ENCODE measurements around the gene APOL3.
"Not testable (repeated sequence)": the region's sequence is repeated elsewhere in the genome, so short reads cannot be mapped to it uniquely, and the experiment has no call there.

The APOL3 gene

DNA sequence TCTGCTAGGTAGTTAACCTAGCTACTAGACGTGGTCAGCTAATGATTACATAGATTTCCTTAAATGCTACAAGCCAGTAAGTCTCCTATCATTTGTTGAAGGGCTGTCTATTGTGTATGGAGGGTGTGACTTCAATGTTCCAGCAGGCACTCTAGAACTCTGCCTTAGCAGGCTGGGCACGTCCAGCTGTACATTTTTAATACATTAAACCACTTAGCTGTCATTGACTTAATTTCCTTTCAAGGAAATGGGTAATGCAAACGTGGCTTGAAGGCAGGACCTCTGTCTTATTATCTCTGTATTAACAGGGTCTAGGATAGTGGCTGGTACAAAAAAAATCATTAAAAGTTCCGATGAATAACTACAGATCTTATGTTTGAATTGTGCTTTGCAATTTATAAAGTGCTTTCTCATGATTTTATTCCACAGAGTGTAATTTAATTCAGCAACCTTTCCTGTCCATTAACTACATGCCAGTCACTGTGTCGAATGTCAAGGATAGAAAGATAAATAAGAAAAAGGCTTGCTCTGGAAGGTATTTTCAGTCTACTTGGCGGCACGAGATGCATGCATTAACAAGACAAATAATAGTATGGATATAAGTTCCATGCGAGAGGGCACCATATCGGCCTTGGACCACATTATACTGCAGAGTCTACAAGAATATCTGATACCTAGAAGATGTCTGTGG, 60.3 kb downstream of the APOL3 start:
- DNase-seq (ENCODE audit: low spot score in 2 of 2), result no peak
- no peak for ATAC-seq (replicated peaks; ENCODE audit: extremely low read depth, poor library complexity, severe bottlenecking)
- Mint-ChIP-seq H3K9me3 (no peaks in the 10 kb centered on the region), H3K4me3 (no peak overlapping the region), H3K36me3 (ENCODE audit: insufficient read depth) (no peaks in the 10 kb centered on the region), H3K27me3 (peaks cover 52% of the 10 kb centered on the region), H3K4me1 (no peaks in the 10 kb centered on the region), H3K27ac (ENCODE audit: low read depth) (no peak overlapping the region)

DNA sequence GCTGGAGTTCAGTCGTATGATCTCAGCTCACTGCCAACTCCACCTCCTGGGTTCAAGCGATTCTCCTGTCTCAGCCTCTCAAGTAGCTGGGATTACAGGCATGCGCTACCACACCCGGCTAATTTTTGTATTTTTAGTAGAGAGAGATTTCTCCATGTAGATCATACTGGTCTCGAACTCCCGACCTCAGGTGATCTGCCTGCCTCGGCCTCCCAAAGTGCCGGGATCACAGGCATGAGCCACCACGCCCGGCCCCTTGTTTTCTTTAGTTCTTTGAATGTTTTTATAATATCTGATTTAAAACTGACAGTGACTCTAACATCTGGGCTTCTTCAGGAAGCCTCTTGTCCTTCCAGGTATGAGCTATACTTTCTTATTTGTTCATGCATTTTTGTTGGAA, 61.0 kb downstream of the APOL3 start:
- not testable (repeated sequence) for H3K9me3 Mint-ChIP-seq

DNA sequence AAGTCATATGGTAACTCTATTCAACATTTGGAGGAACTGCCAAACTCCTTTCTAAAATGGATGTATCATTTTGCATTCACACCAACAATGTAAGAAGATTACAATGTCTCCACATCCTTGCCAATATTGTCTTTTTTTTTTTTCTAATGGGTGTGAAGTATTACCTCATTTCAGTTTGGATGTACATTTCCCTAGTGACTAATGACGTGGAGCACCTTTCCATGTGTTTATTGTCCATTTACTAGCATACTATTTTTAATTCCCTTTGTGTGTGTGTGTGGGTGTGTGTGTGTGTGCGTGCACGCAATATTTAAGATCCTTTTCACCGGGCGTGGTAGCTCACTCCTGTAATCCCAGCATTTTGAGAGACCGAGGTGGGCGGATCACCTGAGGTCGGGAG, 62.7 kb downstream of the APOL3 start:
- H3K27me3 Mint-ChIP-seq, result peaks cover 33% of the 10 kb centered on the region

More for the DNA sequence above, 61.0 kb downstream of the APOL3 start:
- not testable (repeated sequence) for H3K4me3 Mint-ChIP-seq; H3K4me1 Mint-ChIP-seq; ATAC-seq (replicated peaks; ENCODE audit: extremely low read depth, poor library complexity, severe bottlenecking); H3K27ac Mint-ChIP-seq (ENCODE audit: low read depth); H3K36me3 Mint-ChIP-seq (ENCODE audit: insufficient read depth); DNase-seq (ENCODE audit: low spot score in 2 of 2)
- peaks cover 50% of the 10 kb centered on the region for H3K27me3 Mint-ChIP-seq

DNA sequence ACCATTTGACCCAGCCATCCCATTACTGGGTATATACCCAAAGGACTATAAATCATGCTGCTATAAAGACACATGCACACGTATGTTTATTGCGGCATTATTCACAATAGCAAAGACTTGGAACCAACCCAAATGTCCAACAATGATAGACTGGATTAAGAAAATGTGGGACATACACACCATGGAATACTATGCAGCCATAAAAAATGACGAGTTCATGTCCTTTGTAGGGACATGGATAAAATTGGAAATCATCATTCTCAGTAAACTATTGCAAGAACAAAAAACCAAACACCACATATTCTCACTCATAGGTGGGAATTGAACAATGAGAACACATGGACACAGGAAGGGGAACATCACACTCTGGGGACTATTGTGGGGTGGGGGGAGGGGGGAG, 69.8 kb downstream of the APOL3 start:
- H3K27ac Mint-ChIP-seq (ENCODE audit: low read depth); ATAC-seq (replicated peaks; ENCODE audit: extremely low read depth, poor library complexity, severe bottlenecking); H3K36me3 Mint-ChIP-seq (ENCODE audit: insufficient read depth); H3K4me3 Mint-ChIP-seq; H3K9me3 Mint-ChIP-seq; DNase-seq (ENCODE audit: low spot score in 2 of 2); H3K27me3 Mint-ChIP-seq; H3K4me1 Mint-ChIP-seq: not testable (repeated sequence)

More for the DNA sequence above, 62.7 kb downstream of the APOL3 start:
- no peak overlapping the region for H3K4me3 Mint-ChIP-seq
- H3K36me3 Mint-ChIP-seq (ENCODE audit: insufficient read depth), result no peaks in the 10 kb centered on the region
- DNase-seq (ENCODE audit: low spot score in 2 of 2), result no peak
- ATAC-seq (replicated peaks; ENCODE audit: extremely low read depth, poor library complexity, severe bottlenecking), result no peak
- no peaks in the 10 kb centered on the region for H3K9me3 Mint-ChIP-seq
- no peaks in the 10 kb centered on the region for H3K4me1 Mint-ChIP-seq
- H3K27ac Mint-ChIP-seq (ENCODE audit: low read depth), result no peak overlapping the region

All from central memory CD8-positive, alpha-beta T cell (primary cell).